NCI-H748 (cell line): Measurements from ENCODE around the gene SORCS2.

ENCODE experiments used
- DNase-seq: peaks from one replicate; lab custom pipeline; 2025; ENCODE audit not compliant: unreplicated experiment; lab: John Stamatoyannopoulos, UW

Gene SORCS2

DNA sequence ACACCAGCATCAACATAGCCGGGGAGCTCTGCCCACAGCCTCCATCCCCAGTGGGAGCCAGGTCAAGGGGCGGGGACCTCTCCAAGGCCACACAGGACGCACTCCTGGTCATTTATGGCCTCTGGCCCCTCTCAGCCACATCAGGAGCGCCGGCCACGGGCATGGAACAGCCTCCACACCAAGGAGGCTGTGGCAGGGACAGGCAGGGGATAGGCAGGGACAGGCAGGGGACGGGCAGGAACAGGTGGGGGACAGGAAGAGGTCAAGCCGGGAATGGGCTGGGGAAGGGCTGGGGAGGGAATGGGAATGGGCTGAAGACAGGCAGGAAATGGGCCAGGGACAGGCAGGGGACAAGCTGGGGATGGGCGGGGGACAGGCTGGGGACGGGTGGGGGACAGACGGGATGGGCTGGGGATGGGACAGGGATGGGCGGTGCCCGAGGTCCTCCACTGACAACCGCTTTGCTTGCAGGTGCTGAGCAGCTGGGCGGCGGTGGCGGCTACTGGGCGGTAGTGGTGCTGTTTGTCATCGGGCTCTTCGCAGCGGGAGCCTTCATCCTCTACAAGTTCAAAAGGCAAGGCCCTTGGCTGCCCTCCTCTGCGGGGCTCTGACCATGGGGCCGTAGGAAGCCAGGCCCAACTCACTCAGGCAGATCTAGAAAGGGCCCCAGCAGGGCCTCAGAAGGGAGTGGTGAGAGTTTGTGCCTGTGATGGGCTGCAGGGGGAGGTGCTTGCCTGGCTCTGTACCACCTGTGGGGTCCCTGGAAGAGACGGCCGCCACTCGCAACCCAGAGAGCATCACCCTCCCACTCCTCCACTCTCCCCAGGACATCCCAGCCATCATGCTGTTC, 541.7 kb downstream of the SORCS2 start:
- DNase-seq = no peak

DNA sequence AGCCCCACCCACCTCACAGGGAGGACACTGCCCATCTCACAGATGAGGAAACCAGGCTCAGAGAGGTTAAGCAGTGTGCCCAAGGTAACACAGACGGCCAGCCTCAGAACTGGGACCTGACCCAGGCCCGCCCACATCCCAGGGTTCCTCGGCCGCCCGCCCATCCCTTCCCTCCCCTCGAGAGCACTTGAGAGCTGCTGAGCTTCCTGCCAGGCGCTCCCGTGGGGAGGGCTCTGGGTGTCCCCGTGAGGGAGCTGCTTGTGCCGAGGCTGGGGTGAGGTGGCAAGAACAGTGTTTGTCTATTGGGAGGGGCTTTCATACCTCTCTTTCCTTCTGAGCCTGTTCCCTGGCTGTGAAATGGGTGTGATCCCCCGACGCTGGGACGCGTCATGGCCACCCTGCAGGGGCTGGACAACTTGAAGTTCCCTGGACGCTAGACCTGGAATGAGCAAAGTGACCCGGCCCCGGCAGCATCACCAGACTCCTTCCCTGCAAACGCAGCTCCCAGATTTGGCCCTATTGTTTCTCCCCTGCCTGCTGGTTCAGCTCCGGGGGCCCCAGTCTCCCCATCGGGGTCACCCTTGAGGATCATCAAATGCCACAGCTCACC, 542.4 kb downstream of the SORCS2 start:
- no peak for DNase-seq

GRCh38 chr4:7735395-7735794, 543.1 kb downstream of the SORCS2 start:
- DNase-seq = no peak

DNA sequence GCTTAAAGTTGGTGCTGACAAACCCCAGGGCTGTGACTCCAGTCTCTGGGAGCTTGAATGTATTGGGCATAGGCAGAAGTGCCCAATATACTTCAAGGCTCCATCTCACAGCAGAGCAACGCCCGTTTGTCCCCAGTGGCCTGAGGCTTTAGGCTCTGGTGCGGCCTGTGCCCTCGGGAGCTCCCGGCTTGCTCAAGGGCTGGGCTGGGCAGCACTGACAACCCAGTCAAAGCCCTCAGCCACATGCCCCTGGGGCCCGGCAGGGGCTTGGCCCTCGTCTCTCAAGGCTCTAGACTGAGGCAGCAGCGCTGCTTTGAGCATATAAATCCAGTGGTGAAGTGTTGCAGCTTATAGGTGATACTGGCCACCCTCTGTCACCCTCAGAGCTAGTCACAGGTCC, 543.6 kb downstream of the SORCS2 start:
- DNase-seq = no peak

GRCh38 chr4:7736436-7737267, 544.3 kb downstream of the SORCS2 start:
- no peak for DNase-seq

DNA sequence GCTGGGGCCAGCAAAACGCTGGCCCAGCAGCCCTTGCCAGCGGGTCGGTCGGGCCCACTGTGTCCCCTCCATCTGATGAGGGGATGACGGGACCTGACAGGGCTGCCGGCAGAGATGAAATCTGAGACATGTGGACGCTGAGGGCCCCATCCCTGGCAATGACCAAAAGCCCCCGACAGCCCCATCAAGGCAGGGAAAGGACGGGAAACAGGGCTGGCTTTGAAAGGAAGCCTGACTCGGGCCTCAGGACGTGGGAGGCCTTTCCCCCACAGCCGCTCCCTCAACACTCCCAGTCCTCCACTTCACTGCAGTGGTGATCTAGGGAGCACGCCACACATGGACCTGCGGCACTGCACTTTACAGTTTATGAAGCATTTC, 544.9 kb downstream of the SORCS2 start:
- no peak for DNase-seq

- DNase-seq = no peak
Observed at GRCh38 chr4:7737752-7738457, 545.6 kb downstream of the SORCS2 start.

DNA sequence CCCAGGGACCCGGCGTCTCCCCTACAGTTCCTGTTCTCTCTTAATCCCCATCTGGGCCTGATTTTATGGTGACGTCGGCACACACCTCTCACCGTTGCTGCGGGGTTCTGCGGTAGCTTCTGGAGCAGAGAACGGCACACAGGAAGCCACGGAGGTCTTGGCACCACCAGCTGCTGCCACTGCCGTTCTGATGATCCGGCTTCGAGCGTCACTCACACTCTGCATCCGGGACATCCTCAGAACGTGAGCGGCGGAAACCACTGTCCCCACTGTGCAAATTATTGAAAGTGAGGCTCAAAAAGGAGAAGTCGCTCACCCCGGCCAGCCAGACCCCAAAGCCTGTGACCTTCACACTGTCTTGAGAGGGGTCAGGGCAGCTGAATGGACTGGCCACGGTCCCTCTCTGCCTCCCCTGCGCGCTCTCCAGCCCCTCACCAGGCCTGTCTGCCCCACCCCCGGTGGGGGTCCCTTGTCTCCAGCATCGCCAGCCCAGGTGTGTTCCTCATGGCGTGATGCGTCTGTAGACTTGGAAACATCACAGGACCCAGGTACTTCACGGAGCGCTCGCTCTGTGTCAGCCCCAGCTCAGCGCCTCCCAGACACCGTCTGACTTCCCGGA, 546.2 kb downstream of the SORCS2 start:
- DNase-seq = no peak

- no peak for DNase-seq
Observed at GRCh38 chr4:7739077-7739917, 547.0 kb downstream of the SORCS2 start.

GRCh38 chr4:7739918-7740865, 547.9 kb downstream of the SORCS2 start:
- no peak for DNase-seq

DNA sequence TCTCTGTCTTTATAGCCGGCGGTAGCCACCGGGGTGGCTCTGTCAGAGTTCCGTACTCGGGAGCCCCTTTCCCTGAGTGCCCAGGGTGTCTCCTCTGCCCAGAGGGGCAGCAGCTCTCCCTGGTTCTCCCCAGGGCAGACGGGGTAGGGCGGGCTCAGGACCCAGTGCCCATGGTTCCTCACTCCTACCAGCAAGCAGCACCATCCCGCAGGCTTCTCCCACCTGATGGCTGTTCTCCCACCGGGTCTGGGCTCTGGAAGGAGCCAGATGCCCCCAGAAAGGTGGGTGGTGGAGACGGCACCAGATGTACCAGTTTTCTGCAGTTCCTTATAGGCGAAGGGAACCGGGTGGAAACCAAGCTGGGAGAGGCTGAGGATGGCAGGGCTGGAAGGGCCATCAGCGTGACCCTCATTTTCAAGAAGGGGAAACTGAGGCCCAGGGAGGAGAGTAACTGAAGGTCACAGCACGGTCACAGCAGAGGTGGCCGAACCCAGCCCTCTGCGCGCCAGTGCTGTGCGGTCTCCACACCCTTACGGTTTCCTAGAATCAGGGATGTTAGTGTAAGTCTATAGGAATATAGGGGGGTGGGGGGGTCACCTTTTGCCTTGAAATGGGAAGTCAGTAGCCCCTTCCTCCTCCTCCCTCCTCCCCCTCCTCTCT, 548.7 kb downstream of the SORCS2 start:
- DNase-seq = no peak

- DNase-seq = no peak
Observed at GRCh38 chr4:7741946-7742806, 549.8 kb downstream of the SORCS2 start.

DNA sequence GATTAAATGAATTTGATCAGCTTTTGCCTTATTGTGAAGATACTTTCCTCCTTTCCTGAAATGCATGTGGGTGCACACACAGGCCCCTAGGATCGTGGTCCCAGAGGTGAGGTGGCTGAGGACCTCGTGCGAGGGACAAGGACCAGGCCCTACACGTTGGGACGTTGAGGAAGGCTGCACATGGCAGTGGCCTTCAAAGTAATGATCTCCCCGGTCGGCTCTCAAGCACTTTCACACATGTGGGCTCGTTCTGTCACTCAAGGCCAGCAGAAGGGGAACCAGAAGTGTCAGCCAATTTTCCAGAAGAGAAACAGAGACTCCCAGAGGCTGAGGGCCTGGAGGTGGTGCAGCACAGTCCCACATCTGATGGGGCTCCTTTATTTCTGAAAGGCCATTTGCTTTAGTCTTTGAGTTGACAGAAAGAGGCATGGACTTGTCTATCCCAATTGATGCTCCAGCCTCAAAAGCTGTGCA, 550.5 kb downstream of the SORCS2 start:
- no peak for DNase-seq

DNA sequence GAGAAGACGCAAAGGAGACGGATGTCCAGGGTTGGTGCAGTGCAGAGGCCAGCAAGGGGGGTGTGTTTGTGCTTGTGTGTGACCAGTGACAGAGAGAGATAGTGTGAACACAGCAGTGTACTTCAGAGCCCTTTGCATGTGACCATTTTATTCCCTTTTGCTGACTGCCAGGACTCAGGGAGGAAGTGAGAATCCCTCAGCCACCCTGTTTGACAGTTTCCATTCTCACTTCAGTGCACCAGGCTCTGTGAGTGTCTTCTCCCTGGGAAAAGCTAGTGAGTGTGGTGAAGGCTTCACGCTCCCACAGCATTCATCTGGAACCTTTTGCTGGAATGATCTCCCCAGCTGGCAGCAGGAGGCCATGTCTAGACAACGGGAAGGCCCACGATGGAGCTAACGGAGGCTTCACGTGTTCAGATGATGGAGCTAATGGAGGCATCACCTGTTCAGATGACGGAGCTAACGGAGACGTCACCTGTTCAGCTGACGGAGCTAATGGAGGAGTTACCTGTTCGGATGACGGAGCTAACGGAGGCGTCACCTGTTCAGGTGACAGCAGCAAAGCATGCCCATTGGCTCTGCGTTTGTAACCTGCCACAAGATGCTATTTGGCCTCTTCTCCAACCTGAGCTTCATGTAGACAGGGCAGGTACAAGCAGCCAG, 551.9 kb downstream of the SORCS2 start:
- no peak for DNase-seq

- DNase-seq = no peak
Observed at GRCh38 chr4:7745301-7745885, 553.1 kb downstream of the SORCS2 start.

DNA sequence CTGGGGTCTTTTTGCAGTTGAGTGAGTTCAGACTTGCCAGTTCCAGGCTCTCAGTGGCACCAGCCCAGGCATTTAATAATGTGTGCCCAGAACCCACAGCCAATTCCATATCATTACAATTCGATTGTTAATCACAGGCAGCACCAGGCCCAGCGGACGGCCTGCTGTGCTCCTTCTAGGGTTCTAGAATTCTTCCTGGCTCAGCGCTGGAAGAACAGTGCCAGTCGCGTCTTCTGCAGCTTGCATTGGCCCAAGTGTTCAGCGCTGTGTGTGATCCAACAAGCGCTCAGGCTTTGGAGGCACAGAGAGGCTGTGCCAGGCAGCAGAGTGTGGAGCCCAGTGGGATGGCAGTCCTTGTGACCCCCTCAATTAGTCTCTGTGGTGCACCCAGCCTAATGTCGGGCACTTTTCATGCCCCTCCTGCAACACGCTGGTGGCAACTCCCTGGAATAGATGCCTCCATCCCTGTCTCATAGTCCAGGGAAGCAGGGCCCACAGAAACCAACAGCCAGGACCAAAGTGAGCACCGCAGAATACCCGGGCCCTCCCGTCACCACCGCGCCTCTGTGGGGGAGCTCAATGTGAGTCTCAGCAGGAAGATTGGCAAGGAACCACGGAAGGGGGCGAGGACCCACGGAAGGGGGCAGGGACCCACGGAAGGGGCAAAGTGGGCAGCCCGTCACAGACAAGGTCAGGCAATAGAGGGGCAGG, 554.2 kb downstream of the SORCS2 start:
- DNase-seq = no peak
